ENCODE measurements around the gene POLL.

Gene POLL

GRCh38 chr10:101623528-101623927 lies 35.5 kb upstream of the POLL start:
- peaks cover 27 to 45% (median 36%) of the 10 kb centered on the region in 10 experiments for H3K4me1 ChIP-seq
- H3K36me3 ChIP-seq, result peaks cover 46 to 91% (median 76%) of the 10 kb centered on the region in 11 experiments
- H3K9ac ChIP-seq, result no peak overlapping the region
- peaks cover 25 to 43% (median 39%) of the 10 kb centered on the region in 11 experiments; a peak in 20 of 22 replicates for H4K20me1 ChIP-seq
- H3K27ac ChIP-seq, result no peak overlapping the region
- peak overlapping the region in 1 of 11 experiments; percentile 80; a peak in 1 of 22 replicates for H3K4me2 ChIP-seq
- no peak for TF ChIP-seq Cebpa-rat (IDR thresholded peaks at IDR 0.05)
- H3K9me3 ChIP-seq (replicated peaks in 1 of 11), result peaks cover 0 to 7% (median 0%) of the 10 kb centered on the region in 11 experiments; a peak in 2 of 22 replicates
- H3K4me3 ChIP-seq, result no peak overlapping the region
- H3K27me3 ChIP-seq, result no peaks in the 10 kb centered on the region

GRCh38 chr10:101619983-101620382 lies 31.9 kb upstream of the POLL start:
- Histone ChIP-seq H3K36me3 (peaks cover 58 to 79% (median 77%) of the 10 kb centered on the region in 11 experiments), H3K4me2 (peak overlapping the region in 2 of 11 experiments; percentile 78 to 86; a peak in 4 of 22 replicates), H3K4me3 (no peak overlapping the region), H4K20me1 (peaks cover 5 to 36% (median 9%) of the 10 kb centered on the region in 11 experiments; a peak in 15 of 22 replicates), H3K4me1 (peaks cover 30 to 61% (median 42%) of the 10 kb centered on the region in 10 experiments), H3K27me3 (no peaks in the 10 kb centered on the region), H3K9ac (no peak overlapping the region), H3K27ac (peak overlapping the region in 6 of 11 experiments; percentile 12 to 85 (median 29); a peak in 6 of 22 replicates), H3K9me3 (replicated peaks in 1 of 11) (peaks cover 0 to 7% (median 0%) of the 10 kb centered on the region in 11 experiments; a peak in 2 of 22 replicates)
- no peak for TF ChIP-seq Cebpa-rat (IDR thresholded peaks at IDR 0.05)

- Histone ChIP-seq H3K27me3 (no peaks in the 10 kb centered on the region), H3K4me3 (no peak overlapping the region), H3K27ac (peak overlapping the region in 8 of 11 experiments; percentile 63 to 94 (median 84); a peak in 16 of 22 replicates), H3K4me2 (peak overlapping the region; percentile 15 to 99 (median 81); a peak in 19 of 22 replicates), H3K36me3 (peaks cover 56 to 81% (median 70%) of the 10 kb centered on the region in 11 experiments), H3K9ac (peak overlapping the region in 3 of 11 experiments; percentile 71 to 80 (median 75); a peak in 4 of 22 replicates), H3K9me3 (replicated peaks in 1 of 11) (peaks cover 0 to 6% (median 0%) of the 10 kb centered on the region in 11 experiments; a peak in 2 of 22 replicates), H4K20me1 (peaks cover 0 to 30% (median 4%) of the 10 kb centered on the region in 11 experiments; a peak in 6 of 22 replicates), H3K4me1 (peaks cover 19 to 50% (median 32%) of the 10 kb centered on the region in 10 experiments)
- no peak for TF ChIP-seq Cebpa-rat (IDR thresholded peaks at IDR 0.05)
These were observed 30.8 kb upstream of the POLL start for GRCh38 chr10:101618871-101619270.

- peak overlapping the region in 4 of 10 experiments; percentile 1 to 43 (median 22); a peak in 5 of 20 replicates for H3K4me3 ChIP-seq
- H3K9ac ChIP-seq, result peak overlapping the region; percentile 1 to 80 (median 70); a peak in 17 of 22 replicates
- peaks cover 19 to 49% (median 31%) of the 10 kb centered on the region in 10 experiments for H3K4me1 ChIP-seq
- peak overlapping the region in 10 of 11 experiments; percentile 30 to 94 (median 84); a peak in 19 of 22 replicates for H3K27ac ChIP-seq
- no peaks in the 10 kb centered on the region for H3K27me3 ChIP-seq
- H3K4me2 ChIP-seq, result peak overlapping the region; percentile 65 to 99 (median 81)
- no peaks in the 10 kb centered on the region for H3K9me3 ChIP-seq (replicated peaks in 1 of 11)
- peaks cover 48 to 81% (median 63%) of the 10 kb centered on the region in 11 experiments for H3K36me3 ChIP-seq
- no peak for TF ChIP-seq Cebpa-rat (IDR thresholded peaks at IDR 0.05)
- peaks cover 0 to 30% (median 4%) of the 10 kb centered on the region in 11 experiments; a peak in 6 of 22 replicates for H4K20me1 ChIP-seq
These were observed 29.9 kb upstream of the POLL start for GRCh38 chr10:101617824-101618568.

- no peaks in the 10 kb centered on the region for H3K9me3 ChIP-seq (replicated peaks in 1 of 11)
- no peaks in the 10 kb centered on the region for H3K27me3 ChIP-seq
- peaks cover 0 to 30% (median 4%) of the 10 kb centered on the region in 11 experiments; a peak in 6 of 22 replicates for H4K20me1 ChIP-seq
- peak in 5 of 11 experiments; percentile 7 to 57 (median 29); a peak in 4 of 22 replicates for TF ChIP-seq Cebpa-rat (IDR thresholded peaks at IDR 0.05)
- peaks cover 19 to 50% (median 32%) of the 10 kb centered on the region in 10 experiments for H3K4me1 ChIP-seq
- peak overlapping the region in 4 of 10 experiments; percentile 1 to 43 (median 22); a peak in 5 of 20 replicates for H3K4me3 ChIP-seq
- H3K4me2 ChIP-seq, result peak overlapping the region; percentile 65 to 99 (median 81)
- H3K36me3 ChIP-seq, result peaks cover 42 to 81% (median 58%) of the 10 kb centered on the region in 11 experiments
- H3K9ac ChIP-seq, result peak overlapping the region in 10 of 11 experiments; percentile 23 to 80 (median 70); a peak in 16 of 22 replicates
- H3K27ac ChIP-seq, result peak overlapping the region in 10 of 11 experiments; percentile 30 to 94 (median 84); a peak in 19 of 22 replicates
These were observed 29.2 kb upstream of the POLL start for GRCh38 chr10:101617102-101617823.

- Histone ChIP-seq H3K9ac (peak overlapping the region in 7 of 11 experiments; percentile 48 to 80 (median 71); a peak in 13 of 22 replicates), H3K9me3 (replicated peaks in 1 of 11) (no peaks in the 10 kb centered on the region), H3K4me3 (no peak overlapping the region), H3K27ac (peak overlapping the region in 9 of 11 experiments; percentile 63 to 94 (median 84); a peak in 18 of 22 replicates), H3K4me2 (peak overlapping the region in 9 of 11 experiments; percentile 65 to 99 (median 82); a peak in 15 of 22 replicates), H3K4me1 (peaks cover 19 to 57% (median 36%) of the 10 kb centered on the region in 10 experiments), H3K36me3 (peaks cover 42 to 81% (median 59%) of the 10 kb centered on the region in 11 experiments), H4K20me1 (peaks cover 0 to 30% (median 7%) of the 10 kb centered on the region in 11 experiments; a peak in 6 of 22 replicates), H3K27me3 (no peaks in the 10 kb centered on the region)
- TF ChIP-seq Cebpa-rat (IDR thresholded peaks at IDR 0.05), result no peak
These were observed 28.5 kb upstream of the POLL start for GRCh38 chr10:101616415-101617101.

GRCh38 chr10:101615525-101616116 lies 27.6 kb upstream of the POLL start:
- Histone ChIP-seq H3K4me3 (no peak overlapping the region), H3K4me1 (peaks cover 19 to 63% (median 36%) of the 10 kb centered on the region in 10 experiments), H3K36me3 (peaks cover 43 to 81% (median 59%) of the 10 kb centered on the region in 11 experiments), H3K27me3 (no peaks in the 10 kb centered on the region), H3K9me3 (replicated peaks in 1 of 11) (no peaks in the 10 kb centered on the region), H4K20me1 (peaks cover 0 to 30% (median 7%) of the 10 kb centered on the region in 11 experiments; a peak in 6 of 22 replicates), H3K27ac (peak overlapping the region in 5 of 11 experiments; percentile 8 to 94 (median 85); a peak in 8 of 22 replicates), H3K4me2 (peak overlapping the region in 2 of 11 experiments; percentile 81 to 86; a peak in 2 of 22 replicates), H3K9ac (no peak overlapping the region)
- no peak for TF ChIP-seq Cebpa-rat (IDR thresholded peaks at IDR 0.05)
